ENCODE data around the gene BRSK2. TPM values are rescaled to one million over a fixed set of nuclear protein-coding genes. Genes with fewer than 3 reads are reported as not detected.

The BRSK2 gene
- total RNA-seq, 1 donor from 2014 or later, result 59.9 TPM

DNA sequence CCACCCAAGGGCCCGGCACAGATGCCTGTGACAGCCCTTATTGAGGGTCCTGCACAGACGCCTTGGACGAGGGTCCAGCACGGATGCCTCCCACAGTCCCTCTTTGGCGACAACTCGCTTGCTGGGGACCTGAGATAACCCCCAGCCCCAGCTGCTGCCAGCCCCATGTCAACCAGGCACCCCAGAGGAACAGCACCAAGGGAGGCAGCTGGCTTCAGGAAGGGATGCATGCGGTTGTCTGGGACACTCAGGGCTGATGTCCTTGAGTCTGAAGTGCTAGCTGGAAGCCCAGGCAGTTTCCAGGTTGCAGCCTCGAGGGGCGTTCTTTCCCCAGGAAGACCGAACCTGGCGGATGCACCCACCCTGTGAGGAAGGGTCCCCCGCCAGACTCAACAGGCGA, 63.0 kb downstream of the BRSK2 start:
- Mint-ChIP-seq H3K4me3 (no peak overlapping the region), H3K27ac (ENCODE audit: unreplicated experiment) (no peak overlapping the region), H3K9me3 (no peaks in the 10 kb centered on the region), H3K4me1 (no peaks in the 10 kb centered on the region), H3K36me3 (ENCODE audit: low read depth) (no peaks in the 10 kb centered on the region), H3K27me3 (ENCODE audit: low read depth) (no peaks in the 10 kb centered on the region)
- TF ChIP-seq, protein P1, sequence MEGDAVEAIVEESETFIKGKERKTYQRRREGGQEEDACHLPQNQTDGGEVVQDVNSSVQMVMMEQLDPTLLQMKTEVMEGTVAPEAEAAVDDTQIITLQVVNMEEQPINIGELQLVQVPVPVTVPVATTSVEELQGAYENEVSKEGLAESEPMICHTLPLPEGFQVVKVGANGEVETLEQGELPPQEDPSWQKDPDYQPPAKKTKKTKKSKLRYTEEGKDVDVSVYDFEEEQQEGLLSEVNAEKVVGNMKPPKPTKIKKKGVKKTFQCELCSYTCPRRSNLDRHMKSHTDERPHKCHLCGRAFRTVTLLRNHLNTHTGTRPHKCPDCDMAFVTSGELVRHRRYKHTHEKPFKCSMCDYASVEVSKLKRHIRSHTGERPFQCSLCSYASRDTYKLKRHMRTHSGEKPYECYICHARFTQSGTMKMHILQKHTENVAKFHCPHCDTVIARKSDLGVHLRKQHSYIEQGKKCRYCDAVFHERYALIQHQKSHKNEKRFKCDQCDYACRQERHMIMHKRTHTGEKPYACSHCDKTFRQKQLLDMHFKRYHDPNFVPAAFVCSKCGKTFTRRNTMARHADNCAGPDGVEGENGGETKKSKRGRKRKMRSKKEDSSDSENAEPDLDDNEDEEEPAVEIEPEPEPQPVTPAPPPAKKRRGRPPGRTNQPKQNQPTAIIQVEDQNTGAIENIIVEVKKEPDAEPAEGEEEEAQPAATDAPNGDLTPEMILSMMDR (conservative IDR thresholded peaks at IDR 0.05), result no peak
- no peak for DNase-seq (ENCODE audit: low read depth, low spot score)

DNA sequence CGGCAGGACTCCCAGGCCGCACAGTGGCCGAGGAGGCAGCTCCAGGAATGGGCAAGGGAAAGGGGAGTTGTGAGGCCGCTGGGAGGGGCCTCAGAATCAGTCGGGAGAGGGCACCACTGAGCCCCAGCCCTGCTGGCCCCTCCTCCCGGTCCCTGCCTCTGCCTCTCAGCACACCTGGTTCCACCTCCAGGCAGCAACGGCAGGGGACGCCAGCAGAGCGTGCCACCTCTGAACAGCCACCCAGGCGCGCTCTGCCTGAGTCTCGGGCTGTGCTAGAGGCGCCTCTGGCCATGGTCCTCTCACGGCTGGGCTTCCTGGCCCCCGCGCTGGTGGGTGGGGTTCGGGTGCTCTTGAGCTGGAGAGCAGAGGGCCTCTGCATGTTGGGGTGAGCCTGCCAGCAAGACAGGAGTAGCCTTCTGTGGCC, 63.9 kb downstream of the BRSK2 start:
- no peaks in the 10 kb centered on the region for H3K27me3 Mint-ChIP-seq (ENCODE audit: low read depth)
- TF ChIP-seq, protein P1 (conservative IDR thresholded peaks at IDR 0.05), result no peak

DNA sequence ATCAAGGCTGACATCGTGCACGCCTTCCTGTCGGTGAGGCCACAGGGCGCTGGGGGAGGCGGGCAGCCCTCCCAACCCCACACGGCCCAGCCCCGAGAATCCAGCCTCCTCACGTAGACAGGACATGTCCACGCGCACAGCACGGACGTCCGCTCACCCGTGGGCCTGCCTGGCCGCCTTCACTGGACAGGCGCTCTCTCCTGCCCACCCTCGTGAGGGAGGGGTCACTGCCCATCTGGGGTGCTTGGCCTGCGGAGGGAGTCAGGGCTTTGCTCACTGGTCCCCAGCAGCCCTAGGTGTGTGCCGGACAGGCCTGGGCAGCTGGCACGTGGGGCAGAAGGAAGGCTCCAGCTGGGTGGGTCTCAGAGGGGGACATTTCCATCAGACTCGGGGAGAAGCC, 64.8 kb downstream of the BRSK2 start:
- no peaks in the 10 kb centered on the region for H3K27me3 Mint-ChIP-seq (ENCODE audit: low read depth)
- TF ChIP-seq, protein P1 (conservative IDR thresholded peaks at IDR 0.05), result no peak
- H3K27ac Mint-ChIP-seq (ENCODE audit: unreplicated experiment), result no peak overlapping the region
- no peak for DNase-seq (ENCODE audit: low read depth, low spot score)
- no peaks in the 10 kb centered on the region for H3K4me1 Mint-ChIP-seq
- no peak overlapping the region for H3K4me3 Mint-ChIP-seq
- H3K9me3 Mint-ChIP-seq, result no peaks in the 10 kb centered on the region
- H3K36me3 Mint-ChIP-seq (ENCODE audit: low read depth), result no peaks in the 10 kb centered on the region

More for the DNA sequence above, 63.9 kb downstream of the BRSK2 start:
- Mint-ChIP-seq H3K9me3 (no peaks in the 10 kb centered on the region), H3K4me3 (no peak overlapping the region), H3K36me3 (ENCODE audit: low read depth) (no peaks in the 10 kb centered on the region), H3K27ac (ENCODE audit: unreplicated experiment) (no peak overlapping the region), H3K4me1 (no peaks in the 10 kb centered on the region)
- DNase-seq (ENCODE audit: low read depth, low spot score), result no peak

DNA sequence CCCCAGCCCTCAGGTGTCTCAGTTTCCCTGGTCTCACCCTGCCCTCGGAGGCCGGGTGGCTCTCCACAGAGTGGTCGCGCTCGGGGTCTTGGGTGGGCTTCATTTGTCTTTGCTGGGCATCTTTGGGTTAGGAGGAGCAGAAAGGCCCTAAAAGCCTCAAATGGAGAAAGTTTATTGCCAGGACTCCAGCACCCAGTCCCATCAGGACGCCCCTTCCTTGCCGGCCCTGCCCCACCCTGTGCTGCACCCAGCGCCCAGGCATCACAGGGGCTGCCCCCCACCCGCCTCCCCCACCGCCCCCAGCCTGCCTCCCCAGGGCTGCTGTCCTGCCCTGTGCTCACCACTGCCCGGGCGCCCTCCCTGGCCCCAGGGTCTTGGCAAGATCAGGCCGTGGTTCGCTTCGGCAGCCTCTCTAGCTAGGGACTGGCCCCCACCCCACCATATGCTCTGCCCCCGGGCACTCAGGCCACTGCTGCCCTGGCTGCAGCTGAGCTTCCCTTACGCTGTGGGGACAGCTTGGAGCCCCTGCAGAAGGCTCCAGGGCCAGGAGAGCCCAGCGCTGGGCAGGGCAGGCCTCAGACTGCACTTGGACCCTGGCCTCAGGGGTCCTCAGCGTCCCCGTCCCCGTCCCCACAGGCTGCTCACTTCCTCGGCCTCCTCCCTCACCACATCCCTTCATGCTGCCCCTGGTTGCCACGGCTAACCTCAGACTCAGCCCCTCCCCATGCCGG, 65.5 kb downstream of the BRSK2 start:
- H3K36me3 Mint-ChIP-seq (ENCODE audit: low read depth), result no peaks in the 10 kb centered on the region
- H3K27ac Mint-ChIP-seq (ENCODE audit: unreplicated experiment), result no peak overlapping the region
- no peak overlapping the region for H3K4me3 Mint-ChIP-seq
- H3K4me1 Mint-ChIP-seq, result no peaks in the 10 kb centered on the region
- H3K9me3 Mint-ChIP-seq, result no peaks in the 10 kb centered on the region
- no peak for DNase-seq (ENCODE audit: low read depth, low spot score)
- H3K27me3 Mint-ChIP-seq (ENCODE audit: low read depth), result no peaks in the 10 kb centered on the region
- TF ChIP-seq, protein P1 (conservative IDR thresholded peaks at IDR 0.05), result no peak

DNA sequence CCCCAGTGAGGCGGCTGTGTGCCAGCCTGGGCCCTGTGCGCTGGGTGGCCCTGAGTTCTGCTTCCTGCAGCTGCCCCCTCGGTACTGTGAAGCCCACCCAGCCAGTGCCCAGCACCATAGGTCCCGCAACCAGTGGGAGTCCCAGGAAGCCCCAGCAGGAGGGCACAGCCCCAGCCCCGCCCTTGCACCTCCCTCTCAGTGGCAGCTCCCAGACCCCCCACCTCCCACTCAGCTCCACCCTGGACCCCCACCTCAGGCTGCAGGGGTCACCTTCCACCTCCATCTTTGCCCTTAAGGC, 66.0 kb downstream of the BRSK2 start:
- no peaks in the 10 kb centered on the region for H3K27me3 Mint-ChIP-seq (ENCODE audit: low read depth)
- no peak overlapping the region for H3K27ac Mint-ChIP-seq (ENCODE audit: unreplicated experiment)
- H3K4me3 Mint-ChIP-seq, result no peak overlapping the region
- H3K4me1 Mint-ChIP-seq, result no peaks in the 10 kb centered on the region
- H3K9me3 Mint-ChIP-seq, result no peaks in the 10 kb centered on the region
- no peaks in the 10 kb centered on the region for H3K36me3 Mint-ChIP-seq (ENCODE audit: low read depth)
- DNase-seq (ENCODE audit: low read depth, low spot score), result no peak
- TF ChIP-seq, protein P1 (conservative IDR thresholded peaks at IDR 0.05), result no peak
